ENCODE data around the gene KCNMA1.

The KCNMA1 gene

DNA sequence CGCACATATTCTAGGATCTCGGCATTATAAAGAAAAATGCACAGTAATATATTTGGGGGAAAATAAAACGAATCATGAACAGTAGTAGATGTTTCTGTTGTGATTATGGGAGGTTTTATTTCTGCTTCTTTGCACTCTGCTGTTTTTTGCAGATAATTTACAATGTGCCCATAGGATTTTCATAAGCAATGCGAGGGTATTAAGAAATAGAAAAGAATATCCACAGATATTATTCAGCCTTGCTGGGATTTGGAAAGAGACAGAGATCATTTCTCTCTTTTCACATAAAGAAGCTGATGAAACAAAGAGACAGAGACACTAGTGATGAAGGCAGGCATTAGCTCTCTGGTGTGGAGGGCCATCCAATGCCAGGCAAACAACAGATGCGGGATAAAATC lies 158.6 kb downstream of the KCNMA1 start:
- H2AFZ ChIP-seq: no peak overlapping the region
- H3K27me3 ChIP-seq (ENCODE audit: control insufficient read depth, insufficient read depth, low read length): no peaks in the 10 kb centered on the region
- no peaks in the 10 kb centered on the region for H3K79me2 ChIP-seq
- no peak overlapping the region for H3K27ac ChIP-seq
- no peak overlapping the region for H3K4me3 ChIP-seq (ENCODE audit: low read depth, low read length)
- no peaks in the 10 kb centered on the region for H3K9me3 ChIP-seq (ENCODE audit: control insufficient read depth, low read length)
- H3K36me3 ChIP-seq (ENCODE audit: control insufficient read depth, insufficient read depth, low read length): no peaks in the 10 kb centered on the region
- no peak overlapping the region for H3K4me2 ChIP-seq (ENCODE audit: low read length)
- no peaks in the 10 kb centered on the region for H3K4me1 ChIP-seq
- no peak overlapping the region for H3K9ac ChIP-seq
- TF ChIP-seq, protein P1, sequence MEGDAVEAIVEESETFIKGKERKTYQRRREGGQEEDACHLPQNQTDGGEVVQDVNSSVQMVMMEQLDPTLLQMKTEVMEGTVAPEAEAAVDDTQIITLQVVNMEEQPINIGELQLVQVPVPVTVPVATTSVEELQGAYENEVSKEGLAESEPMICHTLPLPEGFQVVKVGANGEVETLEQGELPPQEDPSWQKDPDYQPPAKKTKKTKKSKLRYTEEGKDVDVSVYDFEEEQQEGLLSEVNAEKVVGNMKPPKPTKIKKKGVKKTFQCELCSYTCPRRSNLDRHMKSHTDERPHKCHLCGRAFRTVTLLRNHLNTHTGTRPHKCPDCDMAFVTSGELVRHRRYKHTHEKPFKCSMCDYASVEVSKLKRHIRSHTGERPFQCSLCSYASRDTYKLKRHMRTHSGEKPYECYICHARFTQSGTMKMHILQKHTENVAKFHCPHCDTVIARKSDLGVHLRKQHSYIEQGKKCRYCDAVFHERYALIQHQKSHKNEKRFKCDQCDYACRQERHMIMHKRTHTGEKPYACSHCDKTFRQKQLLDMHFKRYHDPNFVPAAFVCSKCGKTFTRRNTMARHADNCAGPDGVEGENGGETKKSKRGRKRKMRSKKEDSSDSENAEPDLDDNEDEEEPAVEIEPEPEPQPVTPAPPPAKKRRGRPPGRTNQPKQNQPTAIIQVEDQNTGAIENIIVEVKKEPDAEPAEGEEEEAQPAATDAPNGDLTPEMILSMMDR (IDR thresholded peaks at IDR 0.05): no peak

DNA sequence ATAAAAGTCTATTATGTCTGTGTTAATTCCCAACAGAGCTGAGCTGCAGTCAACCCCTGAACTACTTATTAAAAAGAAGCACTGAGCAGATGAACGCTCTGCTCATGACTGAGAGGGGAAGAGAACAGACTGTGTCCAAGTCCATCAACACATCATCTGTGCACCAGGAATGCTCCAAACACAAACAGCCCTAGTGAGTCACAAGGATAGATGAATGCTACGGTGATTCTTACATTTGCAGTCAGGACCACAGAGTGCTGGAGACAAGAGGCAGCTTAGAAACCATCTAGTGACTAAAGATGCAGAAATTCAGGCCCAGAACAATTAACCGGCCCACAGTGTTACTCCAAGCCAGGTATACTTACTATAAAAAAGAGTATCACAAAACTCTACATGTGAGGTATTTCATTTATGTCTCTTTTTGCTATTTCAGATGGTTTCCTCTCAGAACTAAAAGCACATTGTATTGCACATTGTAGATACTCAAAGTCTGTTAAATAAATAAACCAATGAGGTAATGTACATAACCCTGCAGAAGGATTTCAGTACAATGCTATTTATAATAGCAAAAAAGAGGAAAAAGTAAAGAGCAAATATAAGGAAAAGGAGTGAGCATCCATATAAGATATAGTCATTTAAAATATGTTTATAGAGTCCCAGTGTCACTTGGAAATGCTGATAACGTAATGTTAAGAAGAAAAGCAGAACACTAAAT lies 159.2 kb downstream of the KCNMA1 start:
- no peaks in the 10 kb centered on the region for H3K4me1 ChIP-seq
- no peaks in the 10 kb centered on the region for H3K27me3 ChIP-seq (ENCODE audit: control insufficient read depth, insufficient read depth, low read length)
- H3K27ac ChIP-seq: no peak overlapping the region
- no peaks in the 10 kb centered on the region for H3K79me2 ChIP-seq
- H2AFZ ChIP-seq: no peak overlapping the region
- H3K36me3 ChIP-seq (ENCODE audit: control insufficient read depth, insufficient read depth, low read length): no peaks in the 10 kb centered on the region
- H3K9me3 ChIP-seq (ENCODE audit: control insufficient read depth, low read length): no peaks in the 10 kb centered on the region
- TF ChIP-seq, protein P1 (IDR thresholded peaks at IDR 0.05): no peak
- no peak overlapping the region for H3K4me2 ChIP-seq (ENCODE audit: low read length)
- H3K9ac ChIP-seq: no peak overlapping the region
- no peak overlapping the region for H3K4me3 ChIP-seq (ENCODE audit: low read depth, low read length)

DNA sequence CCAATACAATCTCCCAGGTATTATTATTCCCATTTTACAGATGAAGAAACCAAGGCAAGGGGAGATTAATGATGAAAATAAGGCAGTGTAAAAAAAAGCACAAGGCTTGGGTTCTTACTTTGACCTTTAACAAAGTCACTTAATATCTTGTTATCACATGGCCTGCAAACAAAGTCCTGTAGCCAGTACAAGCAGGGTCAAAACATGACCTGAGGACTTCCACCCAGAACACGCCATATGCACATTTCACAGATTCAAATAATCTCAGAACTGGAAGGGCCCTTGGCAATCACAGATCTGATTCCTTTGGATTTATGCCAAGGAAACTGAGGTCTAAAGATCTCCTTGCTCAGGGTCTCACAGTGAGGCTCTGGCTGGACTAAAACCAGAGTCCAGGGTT lies 162.1 kb downstream of the KCNMA1 start:
- Histone ChIP-seq H3K4me3 (ENCODE audit: low read depth, low read length) (no peak overlapping the region), H3K9me3 (ENCODE audit: control insufficient read depth, low read length) (no peaks in the 10 kb centered on the region), H3K27me3 (ENCODE audit: control insufficient read depth, insufficient read depth, low read length) (no peaks in the 10 kb centered on the region), H3K27ac (no peak overlapping the region), H3K4me1 (no peaks in the 10 kb centered on the region), H3K4me2 (ENCODE audit: low read length) (no peak overlapping the region), H3K79me2 (no peaks in the 10 kb centered on the region), H3K9ac (no peak overlapping the region), H2AFZ (no peak overlapping the region), H3K36me3 (ENCODE audit: control insufficient read depth, insufficient read depth, low read length) (no peaks in the 10 kb centered on the region)
- TF ChIP-seq, protein P1 (IDR thresholded peaks at IDR 0.05): no peak

DNA sequence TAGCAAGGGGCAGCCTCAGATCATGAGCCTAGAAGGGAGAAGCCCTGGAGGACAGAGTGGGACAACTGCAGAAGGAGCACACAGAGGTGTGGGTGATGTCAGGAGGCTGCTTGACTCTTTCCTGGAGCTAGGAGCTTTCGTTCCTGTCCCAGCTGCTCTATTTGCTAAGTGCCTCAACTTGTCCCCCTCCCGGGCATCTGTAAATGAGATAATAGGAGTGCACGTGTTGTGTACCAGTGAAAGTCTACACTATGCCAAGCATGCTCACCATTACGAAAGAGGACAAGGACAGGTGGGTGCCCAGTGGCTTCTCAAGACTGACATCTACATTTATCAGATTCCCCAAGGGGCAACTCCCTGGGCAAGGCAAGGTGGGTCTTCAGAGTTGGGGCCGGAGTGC lies 162.7 kb downstream of the KCNMA1 start:
- Histone ChIP-seq H3K36me3 (ENCODE audit: control insufficient read depth, insufficient read depth, low read length) (no peaks in the 10 kb centered on the region), H3K9me3 (ENCODE audit: control insufficient read depth, low read length) (no peaks in the 10 kb centered on the region), H3K27ac (no peak overlapping the region), H3K9ac (no peak overlapping the region), H3K4me2 (ENCODE audit: low read length) (no peak overlapping the region), H3K27me3 (ENCODE audit: control insufficient read depth, insufficient read depth, low read length) (no peaks in the 10 kb centered on the region), H3K79me2 (no peaks in the 10 kb centered on the region), H2AFZ (no peak overlapping the region), H3K4me1 (no peaks in the 10 kb centered on the region), H3K4me3 (ENCODE audit: low read depth, low read length) (no peak overlapping the region)
- TF ChIP-seq, protein P1 (IDR thresholded peaks at IDR 0.05): no peak

DNA sequence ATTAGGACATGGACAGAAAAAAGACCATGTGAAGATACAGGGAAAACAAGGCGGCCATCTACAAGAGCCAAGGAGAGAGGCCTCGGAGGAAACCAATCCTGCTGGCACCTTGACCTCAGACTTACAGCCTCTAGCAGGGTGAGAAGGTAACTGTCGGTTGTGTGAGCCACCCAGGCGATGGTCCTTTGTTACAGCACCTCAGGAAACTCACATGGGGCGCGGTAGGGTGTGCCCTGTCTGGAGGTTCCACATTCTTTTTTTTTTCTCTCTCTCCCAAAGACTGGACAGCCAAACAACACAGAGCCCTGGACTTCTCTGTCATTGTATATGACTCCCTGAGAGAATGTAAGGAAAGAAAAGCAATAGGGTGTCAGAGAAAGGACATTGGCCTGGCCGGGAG lies 163.2 kb downstream of the KCNMA1 start:
- TF ChIP-seq, protein P1 (IDR thresholded peaks at IDR 0.05): no peak
- H2AFZ ChIP-seq: no peak overlapping the region
- H3K4me2 ChIP-seq (ENCODE audit: low read length): no peak overlapping the region
- no peak overlapping the region for H3K27ac ChIP-seq
- H3K9ac ChIP-seq: no peak overlapping the region
- H3K27me3 ChIP-seq (ENCODE audit: control insufficient read depth, insufficient read depth, low read length): no peaks in the 10 kb centered on the region
- no peaks in the 10 kb centered on the region for H3K4me1 ChIP-seq
- H3K36me3 ChIP-seq (ENCODE audit: control insufficient read depth, insufficient read depth, low read length): no peaks in the 10 kb centered on the region
- H3K4me3 ChIP-seq (ENCODE audit: low read depth, low read length): no peak overlapping the region
- no peaks in the 10 kb centered on the region for H3K9me3 ChIP-seq (ENCODE audit: control insufficient read depth, low read length)
- H3K79me2 ChIP-seq: no peaks in the 10 kb centered on the region

Data from parathyroid adenoma (tissue), 2 donors.